WTC11 (cell line): ENCODE data around the gene SCAF8.

Experiments
- ATF1 ChIP-seq: sonication (generic); formaldehyde crosslinking; IDR thresholded peaks from 2 replicates; pipeline ENCODE4 v1.8.1; 2023; ENCODE audit warnings: mild to moderate bottlenecking, moderate library complexity, missing genetic modification reagents
- TF ChIP-seq, protein P1 (sequence below): fragments of 200-600 bp; IDR thresholded peaks from 2 replicates; pipeline ENCODE4 v1.8.0; 2022; ENCODE audit warnings: antibody characterized with exemption

DNA sequence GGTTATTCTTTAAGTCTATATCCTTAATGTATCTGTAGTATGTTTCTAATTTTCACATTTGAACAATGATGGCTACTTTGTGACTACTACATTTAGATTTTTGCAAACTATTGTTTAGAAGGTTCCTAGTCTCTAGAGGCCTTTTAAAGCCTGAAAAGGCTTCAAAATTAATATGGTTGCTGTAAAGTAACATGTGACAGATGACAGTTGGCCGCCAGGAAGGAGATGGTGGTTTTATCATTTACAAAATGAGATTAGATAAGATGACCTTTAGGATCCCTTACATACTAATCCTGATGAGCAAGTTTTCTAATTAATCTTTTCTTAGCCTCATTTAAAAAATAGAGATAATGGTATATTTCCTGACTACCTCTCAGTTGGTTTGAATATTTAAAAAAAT is 18.8 kb downstream of the SCAF8 start:
- TF ChIP-seq, protein P1, sequence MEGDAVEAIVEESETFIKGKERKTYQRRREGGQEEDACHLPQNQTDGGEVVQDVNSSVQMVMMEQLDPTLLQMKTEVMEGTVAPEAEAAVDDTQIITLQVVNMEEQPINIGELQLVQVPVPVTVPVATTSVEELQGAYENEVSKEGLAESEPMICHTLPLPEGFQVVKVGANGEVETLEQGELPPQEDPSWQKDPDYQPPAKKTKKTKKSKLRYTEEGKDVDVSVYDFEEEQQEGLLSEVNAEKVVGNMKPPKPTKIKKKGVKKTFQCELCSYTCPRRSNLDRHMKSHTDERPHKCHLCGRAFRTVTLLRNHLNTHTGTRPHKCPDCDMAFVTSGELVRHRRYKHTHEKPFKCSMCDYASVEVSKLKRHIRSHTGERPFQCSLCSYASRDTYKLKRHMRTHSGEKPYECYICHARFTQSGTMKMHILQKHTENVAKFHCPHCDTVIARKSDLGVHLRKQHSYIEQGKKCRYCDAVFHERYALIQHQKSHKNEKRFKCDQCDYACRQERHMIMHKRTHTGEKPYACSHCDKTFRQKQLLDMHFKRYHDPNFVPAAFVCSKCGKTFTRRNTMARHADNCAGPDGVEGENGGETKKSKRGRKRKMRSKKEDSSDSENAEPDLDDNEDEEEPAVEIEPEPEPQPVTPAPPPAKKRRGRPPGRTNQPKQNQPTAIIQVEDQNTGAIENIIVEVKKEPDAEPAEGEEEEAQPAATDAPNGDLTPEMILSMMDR = no peak
- no peak for TF ChIP-seq ATF1 (CRISPR knock-in tag)
